GDM1 (cell line): Measurements from ENCODE around the gene HBE1.
A peak's percentile ranks its signal among the peaks of the same experiment; 100 is the strongest.
"Not testable (repeated sequence)": the region's sequence is repeated elsewhere in the genome, so short reads cannot be mapped to it uniquely, and the experiment has no call there.

Source experiments
- DNase-seq: peaks from one replicate; lab custom pipeline; 2025; lab: John Stamatoyannopoulos, UW

Gene HBE1

DNA sequence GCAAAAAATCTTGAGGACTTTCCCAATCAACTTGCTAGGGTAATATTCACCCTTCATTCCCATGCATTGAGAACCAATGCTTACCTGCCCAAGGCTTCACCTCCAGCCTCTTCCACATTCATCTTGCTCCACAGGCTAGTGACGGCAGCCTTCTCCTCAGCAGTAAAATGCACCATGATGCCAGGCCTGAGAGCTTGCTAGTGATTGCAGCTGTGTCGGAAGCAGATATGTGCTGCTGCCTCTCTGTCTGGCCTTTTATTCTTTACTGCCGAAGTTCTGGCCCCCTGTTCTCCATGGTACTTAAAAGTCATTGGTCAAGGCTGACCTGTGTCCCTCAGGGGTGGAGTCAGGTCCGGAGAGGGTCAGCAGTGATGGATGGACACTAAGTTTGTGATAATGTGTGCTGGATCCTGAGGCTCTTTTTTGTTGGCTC, at the start of gene HBE1:
Gene HBE1, minus strand, starts transcription at position 231 of the 433 bp plus-strand sequence. Its CDS starts 55 bp downstream, at position 176.
- DNase-seq = no peak

- no peak for DNase-seq
These were observed 47.5 kb upstream of the HBE1 start for GRCh38 chr11:5317292-5317691.

- not testable (repeated sequence) for DNase-seq
These were observed 43.7 kb upstream of the HBE1 start for GRCh38 chr11:5313326-5314023.

DNA sequence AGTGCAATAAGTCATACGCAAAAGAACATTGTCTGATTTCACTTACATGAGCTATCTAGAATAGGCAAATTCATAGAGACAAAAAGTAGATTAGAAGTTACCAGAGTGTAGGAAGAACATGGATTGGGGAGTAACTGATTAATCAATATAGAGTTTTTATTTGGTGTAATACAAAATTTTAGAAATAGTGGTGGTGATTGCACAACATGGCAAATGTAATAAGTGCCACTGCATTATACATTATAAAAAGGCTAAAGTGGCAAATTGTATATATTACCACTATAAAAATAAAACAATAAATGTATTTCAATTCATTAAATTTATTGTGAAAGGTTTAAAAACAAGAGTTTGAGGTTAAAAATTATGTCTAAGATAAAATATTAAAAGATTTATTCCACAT, 40.7 kb upstream of the HBE1 start:
- DNase-seq = no peak

DNA sequence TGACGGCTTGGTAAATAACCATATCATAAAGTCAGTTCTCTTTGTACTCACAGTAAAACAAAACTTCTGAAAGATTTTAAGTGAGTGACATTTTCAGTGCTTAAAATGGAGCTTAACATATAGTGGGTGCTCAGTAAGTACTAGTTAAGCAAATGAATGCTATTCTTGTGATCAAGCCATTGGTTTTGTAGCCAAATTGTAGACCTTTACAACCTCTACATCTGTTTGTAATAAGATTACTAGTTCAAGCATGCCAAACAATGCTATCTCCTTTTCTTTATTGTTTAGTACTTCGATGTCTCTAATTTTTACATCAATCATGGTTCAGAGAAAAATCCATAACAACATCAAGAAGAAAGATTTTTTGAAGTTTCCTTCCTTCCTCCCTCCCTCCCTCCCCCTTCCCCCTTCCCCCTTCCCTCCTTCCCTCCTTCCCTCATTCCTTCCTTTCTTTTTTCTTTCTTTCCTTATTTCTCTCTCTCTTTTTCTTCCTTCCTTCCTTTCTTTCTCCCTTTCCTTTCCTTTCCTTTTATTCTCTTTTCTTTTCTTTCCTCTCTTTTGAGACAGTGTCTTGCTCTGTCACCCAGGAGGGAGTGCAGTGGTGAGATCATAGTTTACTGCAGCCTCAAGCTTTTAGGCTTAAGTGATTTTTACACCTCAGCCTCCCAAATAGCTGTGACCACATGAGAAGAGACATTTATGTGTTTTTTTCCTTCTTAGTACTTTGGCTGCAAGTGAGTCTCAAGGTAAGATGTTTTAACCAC, 37.7 kb upstream of the HBE1 start:
- no peak for DNase-seq

GRCh38 chr11:5304046-5304445, 34.3 kb upstream of the HBE1 start:
- no peak for DNase-seq

- DNase-seq = no peak
These were observed 33.9 kb upstream of the HBE1 start for GRCh38 chr11:5303626-5304025.

- DNase-seq = no peak
These were observed 32.1 kb upstream of the HBE1 start, which contains the start of gene OR51B4 for GRCh38 chr11:5301846-5302245. Gene OR51B4 (minus strand): TSS chr11:5301946. CDS start chr11:5301946, 0 bp downstream.

- no peak for DNase-seq
These were observed 30.5 kb upstream of the HBE1 start for GRCh38 chr11:5300251-5300650.

DNA sequence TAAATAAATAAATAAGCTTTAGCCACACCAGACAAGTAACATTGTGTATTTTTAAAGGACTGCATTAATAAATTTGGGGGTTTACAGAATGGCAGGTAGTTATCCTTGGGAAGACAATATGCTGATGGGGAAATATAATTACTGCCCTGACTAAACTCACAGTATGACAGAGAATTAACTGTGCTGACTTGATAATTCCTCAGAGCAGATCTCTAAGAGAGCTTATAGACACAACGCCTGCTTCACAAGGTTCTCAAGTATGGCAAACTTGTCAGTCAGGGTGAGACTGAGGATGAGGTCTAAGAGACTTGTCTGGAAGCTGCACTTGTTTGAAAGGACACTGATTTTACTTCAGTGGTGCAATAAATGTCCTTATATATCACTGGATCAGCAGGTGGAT, 28.7 kb upstream of the HBE1 start:
- DNase-seq = no peak

DNA sequence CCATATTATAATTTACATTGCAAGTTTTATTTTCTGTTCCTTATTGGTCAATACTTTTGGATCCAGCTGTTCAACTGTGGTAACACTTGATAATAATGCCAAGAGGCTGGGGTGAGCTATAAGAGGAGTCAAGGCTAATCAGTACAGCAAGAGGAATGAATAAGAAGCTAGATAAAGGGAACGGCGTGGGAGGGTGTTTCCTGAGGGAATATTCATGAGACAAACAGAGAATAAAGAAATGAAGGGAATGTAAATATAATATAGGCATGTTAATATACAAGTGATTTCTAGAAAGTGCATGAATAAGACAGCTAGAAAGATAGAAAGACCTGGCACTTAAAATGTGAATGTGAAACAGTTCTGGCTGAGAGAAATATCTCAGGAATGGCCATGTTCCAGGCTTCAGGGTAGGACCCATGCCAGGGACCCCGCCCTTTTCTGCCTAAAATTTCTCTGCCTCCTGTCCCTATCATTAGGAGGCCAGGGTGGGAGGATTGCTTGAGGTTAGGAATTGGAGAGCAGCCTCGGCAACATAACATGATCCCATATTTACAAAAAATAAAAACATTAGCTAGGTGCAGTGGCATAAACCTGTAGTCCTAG, 28.1 kb upstream of the HBE1 start:
- no peak for DNase-seq

DNA sequence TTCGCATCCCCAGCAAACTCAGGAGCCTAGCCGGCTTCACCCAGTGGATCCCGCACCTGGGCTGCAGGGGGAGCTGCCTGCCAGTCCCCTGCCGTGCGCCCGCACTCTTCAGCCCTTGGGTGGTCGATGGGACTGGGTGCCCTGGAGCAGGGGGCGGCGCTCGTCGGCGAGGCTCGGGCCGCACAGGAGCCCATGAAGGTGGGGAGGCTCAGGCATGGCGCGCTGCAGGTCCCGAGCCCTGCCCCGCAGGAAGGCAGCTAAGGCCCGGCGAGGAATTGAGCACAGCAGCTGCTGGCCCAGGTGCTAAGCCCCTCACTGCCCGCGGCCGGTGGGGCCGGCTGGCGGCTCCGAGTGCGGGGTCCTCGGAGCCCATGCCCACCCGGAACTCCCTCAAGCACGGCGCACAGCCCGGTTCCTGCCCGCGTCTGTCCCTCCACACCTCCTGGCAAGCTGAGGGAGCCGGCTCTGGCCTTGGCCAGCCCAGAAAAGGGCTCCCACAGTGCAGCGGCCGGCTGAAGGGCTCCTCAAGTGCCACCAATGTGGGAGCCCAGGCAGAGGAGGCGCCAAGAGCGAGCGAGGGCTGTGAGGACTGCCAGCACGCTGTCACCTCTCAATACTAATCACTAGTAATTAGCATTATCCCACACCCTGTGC, 24.7 kb upstream of the HBE1 start:
- DNase-seq = not testable (repeated sequence)

DNA sequence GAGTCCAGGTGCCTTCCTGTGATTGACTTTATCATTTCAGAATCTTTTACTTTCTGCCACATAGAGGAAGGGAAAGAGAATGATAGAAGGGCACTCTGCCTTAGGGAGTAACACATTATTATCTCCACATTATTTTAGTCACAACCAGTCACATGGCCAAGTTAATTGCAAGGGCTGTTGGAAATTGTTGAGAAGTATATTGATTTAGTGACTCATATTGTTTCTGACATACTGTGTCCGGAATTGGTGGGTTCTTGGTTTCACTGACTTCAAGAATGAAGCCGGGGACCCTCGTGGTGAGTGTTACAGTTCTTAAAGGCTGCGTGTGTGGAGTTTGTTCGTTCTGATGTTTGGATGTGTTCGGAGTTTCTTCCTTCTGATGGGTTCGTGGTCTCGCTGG, 23.3 kb upstream of the HBE1 start:
- no peak for DNase-seq

DNA sequence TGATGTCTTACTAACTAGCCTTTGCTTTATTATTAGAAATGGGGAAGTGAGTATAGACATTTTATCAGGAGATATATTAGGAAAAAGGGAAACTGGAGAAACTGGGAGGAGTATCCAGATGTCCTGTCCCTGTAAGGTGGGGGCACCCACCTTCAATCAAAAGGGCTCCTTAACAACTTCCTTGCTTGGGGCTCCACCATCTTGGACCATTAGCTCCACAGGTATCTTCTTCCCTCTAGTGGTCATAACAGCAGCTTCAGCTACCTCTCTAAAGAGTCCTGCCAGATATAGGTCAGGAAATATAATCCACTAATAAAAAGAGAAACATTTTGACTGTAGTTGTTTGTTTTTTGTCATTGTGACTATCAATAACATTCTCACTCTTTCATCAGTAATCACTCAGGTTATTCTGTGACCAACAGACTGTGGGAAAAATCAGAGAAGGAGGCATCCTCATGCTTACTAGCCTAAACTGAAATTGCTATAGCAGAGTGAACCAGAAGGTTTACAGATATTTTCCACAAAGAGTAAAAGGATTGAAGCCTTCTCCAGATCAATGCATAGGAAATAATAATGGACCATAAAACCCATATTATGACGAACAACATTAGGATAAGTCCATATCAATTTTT, 21.6 kb upstream of the HBE1 start:
- peak; percentile 14 for DNase-seq

DNA sequence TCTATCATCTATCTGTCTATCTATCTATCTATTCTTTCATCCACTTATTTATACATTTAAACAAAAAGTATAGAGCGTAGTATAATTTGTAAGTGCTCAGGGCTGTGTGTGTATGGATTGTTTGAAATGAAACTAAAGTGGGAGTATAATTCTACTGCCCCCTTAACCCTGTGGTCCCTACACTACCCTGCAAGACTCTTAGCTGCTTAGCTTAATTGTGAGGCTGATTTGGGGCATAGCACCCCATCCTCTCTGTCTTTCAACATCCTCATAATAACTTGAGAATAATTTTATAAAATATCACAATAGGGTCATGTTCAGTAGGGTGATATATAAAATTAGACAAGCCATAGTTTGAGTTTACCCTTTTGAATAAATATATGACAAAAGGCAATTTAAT, 20.4 kb upstream of the HBE1 start:
- no peak for DNase-seq

GRCh38 chr11:5289696-5290095, 20.0 kb upstream of the HBE1 start:
- no peak for DNase-seq

GRCh38 chr11:5288906-5289550, 19.3 kb upstream of the HBE1 start:
- no peak for DNase-seq

DNA sequence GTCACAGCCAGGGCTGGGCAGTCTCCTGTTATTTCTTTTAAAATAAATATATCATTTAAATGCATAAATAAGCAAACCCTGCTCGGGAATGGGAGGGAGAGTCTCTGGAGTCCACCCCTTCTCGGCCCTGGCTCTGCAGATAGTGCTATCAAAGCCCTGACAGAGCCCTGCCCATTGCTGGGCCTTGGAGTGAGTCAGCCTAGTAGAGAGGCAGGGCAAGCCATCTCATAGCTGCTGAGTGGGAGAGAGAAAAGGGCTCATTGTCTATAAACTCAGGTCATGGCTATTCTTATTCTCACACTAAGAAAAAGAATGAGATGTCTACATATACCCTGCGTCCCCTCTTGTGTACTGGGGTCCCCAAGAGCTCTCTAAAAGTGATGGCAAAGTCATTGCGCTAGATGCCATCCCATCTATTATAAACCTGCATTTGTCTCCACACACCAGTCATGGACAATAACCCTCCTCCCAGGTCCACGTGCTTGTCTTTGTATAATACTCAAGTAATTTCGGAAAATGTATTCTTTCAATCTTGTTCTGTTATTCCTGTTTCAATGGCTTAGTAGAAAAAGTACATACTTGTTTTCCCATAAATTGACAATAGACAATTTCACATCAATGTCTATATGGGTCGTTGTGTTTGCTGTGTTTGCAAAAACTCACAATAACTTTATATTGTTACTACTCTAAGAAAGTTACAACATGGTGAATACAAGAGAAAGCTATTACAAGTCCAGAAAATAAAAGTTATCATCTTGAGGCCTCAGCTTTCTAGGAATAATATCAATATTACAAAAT, 18.6 kb upstream of the HBE1 start:
- DNase-seq = no peak

GRCh38 chr11:5286901-5287300, 17.2 kb upstream of the HBE1 start:
- DNase-seq = no peak

DNA sequence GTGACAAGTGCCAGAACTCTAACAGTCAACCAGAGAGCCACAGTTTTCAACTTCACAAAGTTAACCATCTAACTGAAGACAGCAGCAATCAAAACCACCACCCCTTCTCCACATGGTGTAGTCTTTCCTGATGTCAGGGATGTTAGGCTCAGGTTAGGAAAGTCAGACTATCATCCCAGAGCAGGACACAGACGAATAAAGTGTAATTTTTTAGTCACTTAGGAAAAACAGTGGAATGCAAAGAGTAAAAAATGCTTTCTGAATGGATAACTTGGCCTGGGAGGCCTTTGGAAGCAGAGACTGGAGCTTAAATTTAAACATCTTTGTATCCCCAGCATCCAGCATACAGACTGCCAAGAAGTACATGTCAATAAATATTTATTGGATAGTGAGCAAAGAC, 16.6 kb upstream of the HBE1 start:
- no peak for DNase-seq
